ENCODE measurements around the gene SLC38A4.
A peak's percentile ranks its signal among the peaks of the same experiment; 100 is the strongest.

The SLC38A4 gene

GRCh38 chr12:46779063-46779462 is 46.7 kb downstream of the SLC38A4 start:
- no peaks in the 10 kb centered on the region for H3K36me3 Mint-ChIP-seq (ENCODE audit: low read depth)
- TF ChIP-seq CTCF (IDR thresholded peaks at IDR 0.05): no peak
- H3K27ac Mint-ChIP-seq: no peak overlapping the region
- peaks cover 9% of the 10 kb centered on the region for H3K4me1 Mint-ChIP-seq
- H3K9me3 Mint-ChIP-seq: no peaks in the 10 kb centered on the region
- no peak overlapping the region for H3K4me3 Mint-ChIP-seq
- DNase-seq: no peak
- no peaks in the 10 kb centered on the region for H3K27me3 Mint-ChIP-seq (ENCODE audit: low read depth, poor library complexity)

- no peaks in the 10 kb centered on the region for H3K9me3 Mint-ChIP-seq
- H3K4me3 Mint-ChIP-seq: no peak overlapping the region
- no peaks in the 10 kb centered on the region for H3K36me3 Mint-ChIP-seq (ENCODE audit: low read depth)
- peaks cover 15% of the 10 kb centered on the region for H3K4me1 Mint-ChIP-seq
- TF ChIP-seq CTCF (IDR thresholded peaks at IDR 0.05): no peak
- DNase-seq: no peak
- H3K27me3 Mint-ChIP-seq (ENCODE audit: low read depth, poor library complexity): no peaks in the 10 kb centered on the region
- no peak overlapping the region for H3K27ac Mint-ChIP-seq
Observed at GRCh38 chr12:46778415-46778814, 47.4 kb downstream of the SLC38A4 start.

- Mint-ChIP-seq H3K27ac (no peak overlapping the region), H3K27me3 (ENCODE audit: low read depth, poor library complexity) (no peaks in the 10 kb centered on the region), H3K4me1 (peaks cover 24% of the 10 kb centered on the region), H3K36me3 (ENCODE audit: low read depth) (no peaks in the 10 kb centered on the region), H3K9me3 (no peaks in the 10 kb centered on the region), H3K4me3 (no peak overlapping the region)
- no peak for DNase-seq
- no peak for TF ChIP-seq CTCF (IDR thresholded peaks at IDR 0.05)
Observed at GRCh38 chr12:46777587-46777986, 48.2 kb downstream of the SLC38A4 start.

- no peaks in the 10 kb centered on the region for H3K27me3 Mint-ChIP-seq (ENCODE audit: low read depth, poor library complexity)
- no peak overlapping the region for H3K27ac Mint-ChIP-seq
- TF ChIP-seq CTCF (IDR thresholded peaks at IDR 0.05): no peak
- no peak overlapping the region for H3K4me3 Mint-ChIP-seq
- H3K9me3 Mint-ChIP-seq: no peaks in the 10 kb centered on the region
- no peaks in the 10 kb centered on the region for H3K36me3 Mint-ChIP-seq (ENCODE audit: low read depth)
- peaks cover 41% of the 10 kb centered on the region for H3K4me1 Mint-ChIP-seq
- DNase-seq: no peak
Observed at GRCh38 chr12:46775796-46776195, 50.0 kb downstream of the SLC38A4 start.

GRCh38 chr12:46774322-46774633 is 51.5 kb downstream of the SLC38A4 start:
- Mint-ChIP-seq H3K27ac (peak overlapping the region; percentile 83), H3K4me1 (peaks cover 53% of the 10 kb centered on the region), H3K4me3 (no peak overlapping the region), H3K27me3 (ENCODE audit: low read depth, poor library complexity) (no peaks in the 10 kb centered on the region), H3K9me3 (no peaks in the 10 kb centered on the region), H3K36me3 (ENCODE audit: low read depth) (no peaks in the 10 kb centered on the region)
- TF ChIP-seq CTCF (IDR thresholded peaks at IDR 0.05): no peak
- no peak for DNase-seq

- Mint-ChIP-seq H3K9me3 (no peaks in the 10 kb centered on the region), H3K27me3 (ENCODE audit: low read depth, poor library complexity) (no peaks in the 10 kb centered on the region), H3K4me1 (peaks cover 59% of the 10 kb centered on the region), H3K4me3 (no peak overlapping the region), H3K36me3 (ENCODE audit: low read depth) (no peaks in the 10 kb centered on the region), H3K27ac (peak overlapping the region; percentile 83)
- TF ChIP-seq CTCF (IDR thresholded peaks at IDR 0.05): no peak
- no peak for DNase-seq
Observed at GRCh38 chr12:46773586-46774321, 52.0 kb downstream of the SLC38A4 start.

Data from nephron progenitor cell (in vitro differentiated cells).